Measurements from ENCODE around the gene RBPJL. TPM values are rescaled to one million over a fixed set of nuclear protein-coding genes. Genes with fewer than 3 reads are reported as not detected.
"Not testable (repeated sequence)": the region's sequence is repeated elsewhere in the genome, so short reads cannot be mapped to it uniquely, and the experiment has no call there.

Gene RBPJL
- total RNA-seq, 3 donors from 2014 or later, result not detected

DNA sequence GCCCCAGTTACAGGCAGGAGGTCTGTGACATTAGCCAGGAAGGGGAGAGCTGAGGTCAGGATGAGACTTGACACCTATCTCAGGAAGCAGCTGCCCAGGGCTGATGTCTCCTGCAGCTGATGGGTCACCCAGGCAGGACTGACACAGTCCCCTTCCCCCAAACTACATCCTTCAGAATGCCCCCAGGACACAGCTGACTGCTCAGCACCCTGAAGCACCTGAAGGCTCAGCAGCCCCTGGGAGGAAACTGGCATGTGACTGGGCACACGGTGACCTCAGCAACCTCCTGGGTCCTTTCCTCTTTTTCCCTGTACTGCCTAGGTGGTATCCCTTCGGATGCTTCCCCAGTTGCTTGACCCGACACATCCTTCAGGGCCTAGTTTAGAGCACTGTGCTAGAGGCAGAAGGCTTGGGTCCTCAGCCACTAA lies 39.7 kb downstream of the RBPJL start:
- H3K36me3 ChIP-seq, result no peaks in the 10 kb centered on the region
- intact Hi-C loops (cut with DNase I; ENCODE audit: low total_unique reads), result loop anchor here (10.0 kb wide), 1 partner anchor 1338 kb away; the partner anchor contains the start of gene TP53RK
- H3K27me3 ChIP-seq, result no peaks in the 10 kb centered on the region
- peak overlapping the region in 2 of 3 donors; percentile 82 to 96 for H3K4me3 ChIP-seq
- H3K27ac ChIP-seq, result peak overlapping the region; percentile 97 to 99
- peak in 2 of 3 donors; percentile 36 to 46 for TF ChIP-seq POLR2AphosphoS5 (IDR thresholded peaks at IDR 0.05)
- TF ChIP-seq POLR2A (IDR thresholded peaks at IDR 0.05), result no peak
- peaks cover 3 to 21% of the 10 kb centered on the region in 2 donors for H3K4me1 ChIP-seq
- DNase-seq (ENCODE audit: low spot score in 2 of 2), result no peak
- H3K9me3 ChIP-seq, result no peaks in the 10 kb centered on the region

DNA sequence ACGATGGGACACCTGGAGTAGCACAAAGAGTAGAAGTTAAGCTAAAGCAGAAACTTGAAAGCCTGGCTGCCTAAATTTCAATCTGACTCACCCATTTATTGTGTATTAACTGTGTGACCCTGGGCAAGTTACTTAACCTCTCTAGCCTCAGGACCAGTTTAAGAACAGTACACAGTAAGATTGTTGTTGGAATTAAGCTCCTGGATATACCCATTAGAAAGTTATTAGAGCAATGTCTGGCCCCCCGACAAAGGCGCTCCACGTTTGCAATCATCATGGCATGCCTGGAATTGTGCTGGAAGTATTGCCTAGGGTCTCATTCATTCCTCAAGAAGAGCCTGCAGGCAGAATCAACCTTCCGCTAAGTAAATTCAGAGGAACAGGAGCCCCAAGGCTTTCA lies 40.2 kb downstream of the RBPJL start:
- Histone ChIP-seq H3K36me3 (no peaks in the 10 kb centered on the region), H3K9me3 (no peaks in the 10 kb centered on the region), H3K4me3 (peak overlapping the region; percentile 64 to 96 (median 82)), H3K27me3 (no peaks in the 10 kb centered on the region), H3K27ac (peak overlapping the region; percentile 97 to 99), H3K4me1 (peaks cover 3 to 21% of the 10 kb centered on the region in 2 donors)
- intact Hi-C loops (cut with DNase I; ENCODE audit: low total_unique reads), result loop anchor here (10.0 kb wide), 1 partner anchor 1338 kb away; the partner anchor contains the start of gene TP53RK
- TF ChIP-seq, protein P1, sequence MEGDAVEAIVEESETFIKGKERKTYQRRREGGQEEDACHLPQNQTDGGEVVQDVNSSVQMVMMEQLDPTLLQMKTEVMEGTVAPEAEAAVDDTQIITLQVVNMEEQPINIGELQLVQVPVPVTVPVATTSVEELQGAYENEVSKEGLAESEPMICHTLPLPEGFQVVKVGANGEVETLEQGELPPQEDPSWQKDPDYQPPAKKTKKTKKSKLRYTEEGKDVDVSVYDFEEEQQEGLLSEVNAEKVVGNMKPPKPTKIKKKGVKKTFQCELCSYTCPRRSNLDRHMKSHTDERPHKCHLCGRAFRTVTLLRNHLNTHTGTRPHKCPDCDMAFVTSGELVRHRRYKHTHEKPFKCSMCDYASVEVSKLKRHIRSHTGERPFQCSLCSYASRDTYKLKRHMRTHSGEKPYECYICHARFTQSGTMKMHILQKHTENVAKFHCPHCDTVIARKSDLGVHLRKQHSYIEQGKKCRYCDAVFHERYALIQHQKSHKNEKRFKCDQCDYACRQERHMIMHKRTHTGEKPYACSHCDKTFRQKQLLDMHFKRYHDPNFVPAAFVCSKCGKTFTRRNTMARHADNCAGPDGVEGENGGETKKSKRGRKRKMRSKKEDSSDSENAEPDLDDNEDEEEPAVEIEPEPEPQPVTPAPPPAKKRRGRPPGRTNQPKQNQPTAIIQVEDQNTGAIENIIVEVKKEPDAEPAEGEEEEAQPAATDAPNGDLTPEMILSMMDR (IDR thresholded peaks at IDR 0.05), result no peak
- TF ChIP-seq POLR2AphosphoS5 (IDR thresholded peaks at IDR 0.05), result no peak
- TF ChIP-seq POLR2A (IDR thresholded peaks at IDR 0.05), result no peak
- no peak for DNase-seq (ENCODE audit: low spot score in 2 of 2)

DNA sequence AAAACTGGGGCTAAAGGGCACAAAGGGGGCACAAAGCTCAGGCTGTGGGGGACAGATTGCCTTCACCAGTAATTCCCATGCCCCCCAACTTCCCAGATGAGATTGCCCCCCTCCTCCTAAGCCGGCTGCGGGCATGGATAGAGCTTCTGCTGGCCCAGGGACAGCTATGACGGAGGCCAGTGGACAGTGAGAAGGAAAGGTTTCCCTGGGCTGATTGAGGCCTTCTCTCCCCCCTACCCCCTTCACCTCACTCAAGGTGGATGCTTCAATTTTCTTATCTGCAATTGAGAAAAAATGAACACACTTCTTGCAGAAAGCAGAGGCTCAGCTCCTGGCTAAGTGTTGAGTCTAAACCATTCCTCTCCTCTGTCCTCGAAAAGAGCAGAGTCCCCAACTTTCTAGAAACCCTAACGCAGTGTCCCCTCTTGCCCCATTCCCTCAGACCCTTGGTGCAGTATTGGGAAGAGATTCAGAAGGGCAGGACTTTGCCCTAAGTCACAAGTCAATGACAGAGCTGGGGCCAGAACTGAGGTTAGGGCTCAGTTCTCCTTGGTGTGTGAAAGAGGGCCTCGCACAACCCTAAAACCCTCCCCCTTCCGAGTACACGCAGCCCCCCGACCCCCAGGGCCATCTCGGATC lies 40.8 kb downstream of the RBPJL start:
- intact Hi-C loops (cut with DNase I; ENCODE audit: low total_unique reads), result loop anchor here (10.0 kb wide), 1 partner anchor 1337 kb away; the partner anchor contains the start of gene TP53RK
- Histone ChIP-seq H3K27ac (peak overlapping the region; percentile 97 to 99), H3K36me3 (no peaks in the 10 kb centered on the region), H3K9me3 (no peaks in the 10 kb centered on the region), H3K27me3 (no peaks in the 10 kb centered on the region), H3K4me1 (peaks cover 3 to 21% of the 10 kb centered on the region in 2 donors), H3K4me3 (peak overlapping the region; percentile 64 to 96 (median 82))
- no peak for DNase-seq (ENCODE audit: low spot score in 2 of 2)
- peak in 1 of 3 donors; percentile 41 for TF ChIP-seq POLR2AphosphoS5 (IDR thresholded peaks at IDR 0.05)
- TF ChIP-seq POLR2A (IDR thresholded peaks at IDR 0.05), result no peak

DNA sequence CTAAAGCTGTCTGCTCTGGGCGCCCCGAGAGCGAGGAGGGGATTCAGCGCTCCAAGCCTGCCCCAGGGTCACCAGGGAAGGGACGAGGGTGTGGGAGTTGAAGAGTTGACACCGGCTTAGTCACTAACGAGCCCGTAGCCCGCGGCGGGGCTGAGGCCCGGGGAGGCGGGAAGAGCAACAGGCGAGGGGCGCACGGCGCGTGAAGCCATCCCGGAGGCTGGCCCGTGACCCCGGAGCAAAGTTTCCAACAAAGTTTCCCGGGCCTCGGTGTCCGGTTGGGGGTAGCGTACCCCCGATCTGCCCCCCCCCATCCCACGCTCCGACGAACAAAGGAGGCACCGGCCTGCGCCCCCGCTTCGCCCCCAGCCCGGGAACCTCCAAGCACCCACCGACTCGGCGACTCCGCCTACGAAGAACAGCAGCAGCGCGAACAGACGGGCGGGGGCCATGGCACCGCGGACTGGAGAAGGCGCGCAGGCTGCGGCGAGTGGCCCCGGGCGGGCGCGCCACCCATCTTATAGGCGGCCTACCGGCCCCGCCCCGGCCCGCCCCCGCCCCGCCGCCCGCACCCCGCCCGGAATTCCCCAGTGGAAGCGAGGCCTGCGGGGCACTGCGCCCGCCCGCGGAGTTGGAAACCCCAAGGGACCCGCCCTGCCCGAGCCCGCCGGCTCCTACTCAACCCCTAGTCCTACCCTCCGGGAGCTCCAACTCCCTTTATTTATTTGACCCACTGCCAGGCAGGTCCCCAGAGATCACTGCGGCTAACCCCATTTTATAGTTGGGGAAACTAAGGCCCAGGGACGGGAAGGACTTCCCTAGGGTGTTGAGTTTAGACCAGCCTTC lies 41.5 kb downstream of the RBPJL start, which contains the start of gene SDC4:
SDC4 (minus strand) TSS at position 489 of the 843 bp plus-strand sequence; CDS start at position 449, 40 bp downstream.
- peak; percentile 69 to 82 for DNase-seq (ENCODE audit: low spot score in 2 of 2)
- intact Hi-C loops (cut with DNase I; ENCODE audit: low total_unique reads), result loop anchor here (10.0 kb wide), 1 partner anchor 1337 kb away; the partner anchor contains the start of gene TP53RK
- Histone ChIP-seq H3K27ac (peak within 1 kb of the TSS; percentile 97 to 99), H3K4me1 (peaks cover 3 to 13% of the 10 kb centered on the region in 2 donors), H3K36me3 (no peaks in the 10 kb centered on the region), H3K4me3 (peak within 1 kb of the TSS; percentile 64 to 96 (median 82)), H3K9me3 (no peaks in the 10 kb centered on the region), H3K27me3 (no peaks in the 10 kb centered on the region)
- TF ChIP-seq, protein P1 (IDR thresholded peaks at IDR 0.05), result no peak
- peak; percentile 98 to 99 (median 99) for TF ChIP-seq POLR2AphosphoS5 (IDR thresholded peaks at IDR 0.05)
- peak; percentile 95 for TF ChIP-seq POLR2A (IDR thresholded peaks at IDR 0.05)

DNA sequence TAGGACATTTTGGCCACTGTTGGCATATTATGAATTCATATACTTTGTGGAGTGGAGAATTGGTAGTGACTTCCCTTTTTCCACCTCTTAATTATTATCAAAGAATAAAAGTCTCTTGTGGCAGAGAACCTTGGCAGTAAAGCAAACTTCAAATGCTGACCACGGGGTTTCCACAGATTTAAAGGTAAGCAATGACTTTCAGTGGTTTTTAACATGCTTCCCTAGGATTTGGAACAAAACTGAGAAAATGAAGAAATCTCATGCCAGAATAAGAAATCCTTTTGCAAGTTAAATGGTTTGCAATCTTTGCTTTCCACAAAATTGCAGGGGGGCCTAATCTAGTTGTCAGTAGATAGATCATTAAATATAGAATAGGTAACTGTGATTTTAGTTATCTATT lies 43.6 kb downstream of the RBPJL start:
- Histone ChIP-seq H3K4me3 (no peak overlapping the region), H3K9me3 (no peaks in the 10 kb centered on the region), H3K36me3 (no peaks in the 10 kb centered on the region), H3K4me1 (peaks cover 3% of the 10 kb centered on the region in 2 donors), H3K27ac (no peak overlapping the region), H3K27me3 (no peaks in the 10 kb centered on the region)
- no peak for DNase-seq (ENCODE audit: low spot score in 2 of 2)
- intact Hi-C loops (cut with DNase I; ENCODE audit: low total_unique reads), result no loop called here
- TF ChIP-seq POLR2A (IDR thresholded peaks at IDR 0.05) (no peak), POLR2AphosphoS5 (IDR thresholded peaks at IDR 0.05) (no peak)
- TF ChIP-seq, protein P1 (IDR thresholded peaks at IDR 0.05), result no peak

DNA sequence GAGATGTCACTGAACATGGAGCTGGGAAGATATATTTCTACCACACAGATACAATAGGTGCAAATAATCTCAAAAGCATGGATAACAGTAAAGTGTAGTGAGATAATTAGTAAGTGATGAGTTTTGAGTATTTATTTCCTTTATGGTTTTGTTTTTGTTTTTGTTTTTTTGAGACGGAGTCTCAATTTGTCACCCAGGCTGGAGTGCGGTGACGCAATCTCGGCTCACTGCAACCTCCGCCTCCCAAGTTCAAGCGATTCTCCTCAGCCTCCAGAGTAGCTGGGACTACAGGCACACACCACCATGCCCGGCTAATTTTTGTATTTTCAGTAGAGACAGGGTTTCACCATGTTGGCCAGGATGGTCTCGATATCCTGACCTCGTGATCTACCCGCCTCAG lies 44.2 kb downstream of the RBPJL start:
- H3K4me3 ChIP-seq; H3K9me3 ChIP-seq; DNase-seq (ENCODE audit: low spot score in 2 of 2); H3K27me3 ChIP-seq; H3K27ac ChIP-seq; H3K36me3 ChIP-seq; intact Hi-C loops (cut with DNase I; ENCODE audit: low total_unique reads); H3K4me1 ChIP-seq: not testable (repeated sequence)
